G401.6 (cell line): ENCODE results near the gene DEFB110.

Experiments used
- FAIRE-seq: peaks from 2 replicates; lab custom pipeline; 2012; peaks lifted over from hg19 to GRCh38; lab: Jason Lieb, UNC

DEFB110 gene

GRCh38 chr6:50021894-50022293, at the start of gene DEFB110:
DEFB110 (minus strand) TSS chr6:50021994; CDS start chr6:50021935, 59 bp downstream.
- no peak for FAIRE-seq

- FAIRE-seq, result no peak
Measured at GRCh38 chr6:50070101-50070500, 48.3 kb upstream of the DEFB110 start.

- FAIRE-seq, result peak; percentile 8
Measured at GRCh38 chr6:50062051-50062450, 40.3 kb upstream of the DEFB110 start.

- FAIRE-seq, result no peak
Measured at GRCh38 chr6:50056242-50056641, 34.4 kb upstream of the DEFB110 start.

- FAIRE-seq, result no peak
Measured at GRCh38 chr6:50049829-50050228, 28.0 kb upstream of the DEFB110 start, which contains the start of gene DEFB112. DEFB112 (minus strand) TSS chr6:50049929; CDS start chr6:50049869, 60 bp downstream.

GRCh38 chr6:50047026-50047425, 25.2 kb upstream of the DEFB110 start:
- FAIRE-seq, result no peak

- FAIRE-seq, result no peak
Measured at GRCh38 chr6:50030777-50031562, 9.2 kb upstream of the DEFB110 start.

- no peak for FAIRE-seq
Measured at GRCh38 chr6:50030350-50030749, 8.6 kb upstream of the DEFB110 start.

- FAIRE-seq, result no peak
Measured at GRCh38 chr6:50025258-50025657, 3.5 kb upstream of the DEFB110 start.

DNA sequence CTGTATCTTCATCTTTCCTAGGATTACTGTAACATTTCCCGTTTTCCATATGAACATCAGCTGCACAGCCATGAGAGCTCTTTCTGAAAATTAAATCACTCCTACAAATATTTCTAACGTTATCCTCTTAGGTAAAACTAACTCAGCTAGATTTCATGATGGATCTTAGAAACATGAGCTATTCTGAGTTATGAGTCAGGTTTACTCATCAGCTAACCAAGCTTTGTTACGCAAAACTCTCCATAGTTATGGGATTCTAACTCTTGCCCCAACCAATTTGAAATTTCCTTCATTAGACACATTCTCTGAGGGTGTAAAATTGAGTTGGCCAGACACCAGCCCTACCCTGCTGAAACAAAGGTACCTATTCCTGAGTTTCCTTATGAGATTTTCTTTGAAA, 14.0 kb downstream of the DEFB110 start:
- FAIRE-seq, result no peak

DNA sequence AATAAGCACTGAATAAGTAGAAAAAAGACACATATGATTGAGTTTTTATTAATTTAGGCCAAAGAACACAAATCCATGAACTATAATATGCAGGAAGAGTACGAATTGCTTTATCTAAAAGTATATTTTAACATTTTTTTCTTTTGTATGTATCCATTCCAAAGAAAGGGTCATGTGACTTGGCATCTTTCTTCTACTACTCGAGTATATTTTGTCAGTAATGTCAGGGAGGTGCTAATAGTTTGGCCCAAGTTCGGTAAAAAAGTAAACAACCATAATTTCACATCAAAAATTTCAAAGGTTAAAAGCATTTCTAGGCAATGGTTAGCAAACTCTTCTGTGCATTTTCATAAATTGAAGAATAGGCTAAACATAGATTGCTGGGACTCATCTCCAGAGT, 18.7 kb downstream of the DEFB110 start:
- no peak for FAIRE-seq

GRCh38 chr6:49995278-49995677, 26.5 kb downstream of the DEFB110 start:
- peak; percentile 15 for FAIRE-seq

- no peak for FAIRE-seq
Measured at GRCh38 chr6:49988900-49989299, 32.9 kb downstream of the DEFB110 start.

DNA sequence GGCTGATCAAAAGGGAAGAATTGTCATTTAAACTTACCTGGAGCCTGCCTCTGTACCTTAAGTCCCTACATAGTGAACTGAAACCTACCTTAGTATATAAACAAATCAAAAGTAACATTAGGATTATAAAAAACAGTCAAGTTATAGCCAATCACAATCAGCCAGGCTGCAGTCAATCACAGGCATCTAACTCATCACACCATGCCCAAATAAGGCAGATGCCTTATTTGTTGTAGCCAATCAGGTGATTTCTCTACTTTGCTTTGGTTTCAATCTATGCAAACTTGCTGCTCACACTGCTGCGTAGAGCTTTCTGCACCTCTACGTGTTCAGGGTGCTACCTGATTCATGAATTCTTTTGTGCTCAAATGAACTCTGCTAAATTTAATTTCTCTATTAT, 34.0 kb downstream of the DEFB110 start:
- no peak for FAIRE-seq

- FAIRE-seq, result no peak
Measured at GRCh38 chr6:49986551-49986950, 35.2 kb downstream of the DEFB110 start.

DNA sequence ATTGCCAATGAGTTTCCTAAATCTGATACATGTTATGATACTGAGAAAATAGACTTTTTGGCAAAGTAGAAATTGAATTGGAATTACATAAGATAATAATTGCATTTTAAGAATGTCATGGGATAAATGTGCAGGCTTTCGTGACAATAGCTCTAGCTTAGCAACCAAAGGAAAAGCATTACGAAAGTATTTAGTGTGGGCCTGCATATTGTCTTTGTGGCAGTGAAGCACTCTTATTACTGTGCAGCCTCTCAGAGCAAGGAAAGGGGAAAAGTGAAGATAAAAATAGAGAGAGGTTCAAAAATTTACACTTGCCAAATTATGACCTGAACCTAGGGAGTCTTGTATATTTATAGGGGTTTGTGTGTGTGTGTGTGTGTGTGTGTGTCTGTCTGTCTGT, 39.7 kb downstream of the DEFB110 start:
- FAIRE-seq, result no peak

GRCh38 chr6:49980898-49981297, 40.9 kb downstream of the DEFB110 start:
- no peak for FAIRE-seq

- FAIRE-seq, result no peak
Measured at GRCh38 chr6:49979584-49979983, 42.2 kb downstream of the DEFB110 start.

- no peak for FAIRE-seq
Measured at GRCh38 chr6:49978332-49979226, 43.2 kb downstream of the DEFB110 start.

DNA sequence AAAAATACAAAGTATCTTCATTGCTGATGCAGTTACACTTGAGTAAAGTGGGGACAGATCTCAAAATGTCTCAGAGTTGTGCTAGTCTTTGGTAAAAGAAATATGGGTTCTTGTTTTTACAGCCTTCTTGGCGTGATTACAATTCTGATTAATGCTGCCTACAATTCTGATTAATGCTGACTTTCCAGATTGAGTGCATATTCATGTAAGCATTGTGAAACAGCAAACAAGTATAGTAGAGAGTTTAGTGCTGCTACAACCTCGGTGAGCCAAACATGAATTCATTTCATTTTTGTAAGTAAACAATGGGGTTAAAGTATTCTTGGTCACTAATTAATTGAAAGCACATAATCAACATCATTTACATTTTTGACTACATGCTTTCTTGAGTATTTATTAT, 52.2 kb downstream of the DEFB110 start, which contains the start of gene DEFB113:
Gene DEFB113 (minus strand): TSS at position 21 of the 400 bp plus-strand sequence. CDS start 0 bp downstream, at position 21.
- FAIRE-seq, result no peak
